Endothelial cell of umbilical vein (primary cell): Measurements from ENCODE around the gene ADAT3. TPM values are rescaled to one million over a fixed set of nuclear protein-coding genes. Genes with fewer than 3 reads are reported as not detected.

Source experiments
- BruUV-seq: library from RNA; stranded (reverse); fragments of 400-500 nt; replicated peaks from 2 replicates; lab custom pipeline; 2021; lab: Mats Ljungman, UMichigan
- CTCF ChIA-PET: fragments of 300-600, 350-600 bp; sonication (Branson Sonifier 250); formaldehyde crosslinking; loops from one replicate; lab custom pipeline; 2021; ENCODE audit warnings: antibody characterized with exemption, inconsistent platforms; lab: Charles Lee
- POLR2A ChIA-PET: fragments of 300-600, 350-600 bp; sonication (Branson Sonifier 250); formaldehyde crosslinking; loops from one replicate; lab custom pipeline; 2021; ENCODE audit warnings: antibody characterized with exemption, inconsistent platforms; lab: Charles Lee
- DNase-seq: peaks from one replicate; pipeline ENCODE4 v3.0.0-alpha.2; 2011; ENCODE audit warnings: low read depth, low spot score
- FAIRE-seq: peaks from 2 replicates; lab custom pipeline; 2011; peaks lifted over from hg19 to GRCh38; lab: Jason Lieb, UNC
- H2AFZ ChIP-seq: 2 replicates; pipeline ENCODE4 v1.6.0; 2012; ENCODE audit warnings: low read depth, low read length, control low read depth, inconsistent platforms
- H3K27ac ChIP-seq: 2 replicates; pipeline ENCODE4 v1.5.1; 2011; ENCODE audit warnings: low read depth, mild to moderate bottlenecking, control low read depth, low read length, moderate library complexity; ENCODE audit not compliant: insufficient read depth
- H3K27me3 ChIP-seq, 2 experiments: 2 replicates each; pipeline versions ENCODE4 v1.6.0 to v1.6.1; 2011; ENCODE audit warnings: low read length in 2 of 2, mixed read lengths in 1 of 2; ENCODE audit not compliant: control insufficient read depth in 2 of 2, insufficient read depth in 2 of 2
- H3K36me3 ChIP-seq, 2 experiments: 2 replicates in 1 of 2; 3 replicates in 1 of 2; pipeline ENCODE4 v1.5.1; 2011; ENCODE audit warnings: low read length in 2 of 2, mild to moderate bottlenecking in 1 of 2, moderate library complexity in 1 of 2; ENCODE audit not compliant: control insufficient read depth in 2 of 2, insufficient read depth in 2 of 2; ENCODE audit errors: extremely low read depth in 1 of 2
- H3K4me1 ChIP-seq: 3 replicates; pipeline ENCODE4 v1.5.1; 2011; ENCODE audit warnings: mild to moderate bottlenecking, low read length; ENCODE audit not compliant: control insufficient read depth, insufficient read depth; ENCODE audit errors: extremely low read depth
- H3K4me2 ChIP-seq: 2 replicates; pipeline ENCODE4 v1.6.1; 2011; ENCODE audit warnings: low read length, control low read depth, mixed read lengths; ENCODE audit not compliant: insufficient read depth
- H3K4me3 ChIP-seq, 3 experiments: fragments of 200-600 bp in 1 of 3; sonication (generic), shearing (Covaris generic) in 1 of 3; replicated peaks in 1 of 3; 2 replicates each; pipeline ENCODE4 v1.5.1; 2011 to 2016; ENCODE audit warnings: control low read depth in 3 of 3, low read length in 3 of 3, mild to moderate bottlenecking in 2 of 3, inconsistent platforms in 1 of 3, low read depth in 1 of 3, moderate library complexity in 1 of 3; ENCODE audit not compliant: insufficient read depth in 1 of 3
- H3K79me2 ChIP-seq: 2 replicates; pipeline ENCODE4 v1.6.0; 2012; ENCODE audit warnings: low read length, inconsistent platforms; ENCODE audit not compliant: control insufficient read depth, insufficient read depth
- H3K9ac ChIP-seq: replicated peaks from 2 replicates; pipeline ENCODE3; 2011; ENCODE audit warnings: low read length, control low read depth; ENCODE audit not compliant: insufficient read depth; ENCODE audit errors: extremely low read depth
- H3K9me1 ChIP-seq: replicated peaks from 3 replicates; pipeline ENCODE4 v1.6.0; 2011; ENCODE audit warnings: mild to moderate bottlenecking, low read length; ENCODE audit not compliant: control insufficient read depth, insufficient read depth; ENCODE audit errors: extremely low read depth
- H3K9me3 ChIP-seq: replicated peaks from 2 replicates; pipeline ENCODE4 v1.5.1; 2012; ENCODE audit warnings: low read length, inconsistent platforms; ENCODE audit not compliant: control insufficient read depth, insufficient read depth
- H4K20me1 ChIP-seq: replicated peaks from 2 replicates; pipeline ENCODE3; 2011; ENCODE audit warnings: mild to moderate bottlenecking, low read length; ENCODE audit not compliant: control insufficient read depth, insufficient read depth; ENCODE audit errors: extremely low read depth
- CTCF ChIP-seq, 2 donors: IDR thresholded peaks; 1 replicate in 1 of 2; 2 replicates in 1 of 2; pipeline ENCODE4 v1.5.1; 2011; ENCODE audit warnings: low read length in 2 of 2, mild to moderate bottlenecking in 2 of 2, moderate library complexity in 2 of 2, control low read depth in 1 of 2, inconsistent platforms in 1 of 2, low read depth in 1 of 2; ENCODE audit not compliant: insufficient read depth in 1 of 2; ENCODE audit errors: extremely low read depth in 1 of 2
- EZH2 ChIP-seq: IDR thresholded peaks from 2 replicates; pipeline ENCODE4 v1.6.1; 2012; ENCODE audit warnings: borderline replicate concordance, low read depth, mild to moderate bottlenecking, moderate library complexity, low read length, inconsistent platforms; ENCODE audit not compliant: severe bottlenecking
- FOS ChIP-seq: IDR thresholded peaks from 2 replicates; pipeline ENCODE4 v1.6.1; 2011; ENCODE audit warnings: mild to moderate bottlenecking, low read length, moderate library complexity, borderline replicate concordance; ENCODE audit not compliant: insufficient read depth
- GATA2 ChIP-seq: IDR thresholded peaks from 2 replicates; pipeline ENCODE4 v1.7.0; 2011; ENCODE audit warnings: low read depth, mild to moderate bottlenecking, moderate library complexity, mixed read lengths, low read length; ENCODE audit not compliant: insufficient read length, insufficient read depth
- JUN ChIP-seq: IDR thresholded peaks from 2 replicates; pipeline ENCODE4 v1.6.1; 2011; ENCODE audit warnings: borderline replicate concordance, low read depth; ENCODE audit not compliant: insufficient read length, insufficient read depth
- MAX ChIP-seq: IDR thresholded peaks from 2 replicates; pipeline ENCODE4 v1.6.1; 2011; ENCODE audit not compliant: insufficient read depth, insufficient read length
- MYC ChIP-seq: IDR thresholded peaks from one replicate; pipeline ENCODE4 v1.6.1; 2011; ENCODE audit warnings: mild to moderate bottlenecking, low read depth, low read length
- POLR2A ChIP-seq: IDR thresholded peaks from 2 replicates; pipeline ENCODE4 v1.6.1; 2012; ENCODE audit warnings: low read depth, mild to moderate bottlenecking, control low read depth, low read length
- POLR2AphosphoS5 ChIP-seq: IDR thresholded peaks from 2 replicates; pipeline ENCODE4 v1.6.1; 2012; ENCODE audit warnings: low read depth, mild to moderate bottlenecking, control low read depth, low read length, moderate library complexity; ENCODE audit not compliant: insufficient read depth
- dilution Hi-C: fragments of 300-500 bp; cut with MboI; formaldehyde crosslinking; loops from one replicate; pipeline ENCODE4 v1.15.0; 2019; ENCODE audit warnings: low sequenced_read_pairs; ENCODE audit not compliant: extremely low pct_ligation_motif_present
- intact Hi-C: fragments of 100-400 bp; cut with micrococcal nuclease; formaldehyde crosslinking; loops from one replicate; pipeline ENCODE4 v1.10.0; 2022
- polyA plus RNA-seq, 4 experiments: library from polyadenylated mRNA; depleted of rRNA in 3 of 4; stranded (reverse) in 3 of 4; unstranded in 1 of 4; fragments of >200 nt; gene quantifications; 2 replicates each; pipeline versions ENCODE4 v1.2.1 to v1.2.3, GENCODE V29; 2011 to 2012; ENCODE audit warnings: missing spikeins in 1 of 4
- total RNA-seq: library from RNA; stranded (reverse); gene quantifications from 2 replicates; pipeline ENCODE4 v1.2.3, GENCODE V29; 2021

The ADAT3 gene
- total and polyA plus RNA-seq, 2 donors (not counting 3 experiments of a cell fraction or from before 2014, with no cell fraction given), result 5.7 to 11.7 TPM

GRCh38 chr19:1923319-1923718, 18.1 kb downstream of the ADAT3 start:
- Histone ChIP-seq H3K4me3 (no peak overlapping the region), H3K9me1 (no peaks in the 10 kb centered on the region), H4K20me1 (no peaks in the 10 kb centered on the region), H3K9me3 (no peaks in the 10 kb centered on the region), H3K36me3 (peaks cover 5 to 29% of the 10 kb centered on the region in 2 experiments), H3K27me3 (no peaks in the 10 kb centered on the region), H2AFZ (no peak overlapping the region), H3K27ac (no peak overlapping the region), H3K79me2 (no peaks in the 10 kb centered on the region), H3K9ac (no peak overlapping the region), H3K4me2 (no peak overlapping the region), H3K4me1 (no peaks in the 10 kb centered on the region)
- no peak for FAIRE-seq
- no peak for DNase-seq
- no TSS peak for BruUV-seq
- ChIA-PET CTCF (interaction anchor here (0.7 kb wide), 1 partner anchor 171 kb away, joined by 3 read pairs; no protein-coding TSS in a partner anchor), POLR2A (no interaction called here)
- intact Hi-C loops (no loop called here), dilution Hi-C loops (no loop called here)
- no peak for TF ChIP-seq CTCF (IDR thresholded peaks at IDR 0.05; ENCODE audit: extremely low read depth in 1 of 2, insufficient read depth in 1 of 2, low read depth in 1 of 2, low read length in 2 of 2)
- TF ChIP-seq MAX, result no peak
- TF ChIP-seq GATA2, result no peak
- TF ChIP-seq EZH2, result no peak
- TF ChIP-seq POLR2A, result no peak
- no peak for TF ChIP-seq POLR2AphosphoS5
- no peak for TF ChIP-seq FOS
- TF ChIP-seq MYC, result no peak
- TF ChIP-seq JUN, result no peak
